HepG2 (cell line): Measurements from ENCODE around the gene PCYOX1L. TPM values are rescaled to one million over a fixed set of nuclear protein-coding genes. Genes with fewer than 3 reads are reported as not detected.
A peak's percentile ranks its signal among the peaks of the same experiment; 100 is the strongest.

Experiments
- ARNTL ChIP-seq: sonication (generic); formaldehyde crosslinking; IDR thresholded peaks from 2 replicates; pipeline ENCODE4 v1.4.0; 2020; ENCODE audit warnings: mild to moderate bottlenecking, missing genetic modification reagents
- BORCS8-MEF2B ChIP-seq: sonication (generic); formaldehyde crosslinking; IDR thresholded peaks from 2 replicates; pipeline ENCODE4 v1.8.0; 2022; ENCODE audit warnings: mild to moderate bottlenecking, missing genetic modification reagents
- CAMTA2 ChIP-seq: sonication (generic); formaldehyde crosslinking; IDR thresholded peaks from 2 replicates; pipeline ENCODE4 v1.4.0; 2020; ENCODE audit warnings: mild to moderate bottlenecking, missing genetic modification reagents, borderline replicate concordance
- ERF ChIP-seq: IDR thresholded peaks from 2 replicates; pipeline ENCODE4 v1.6.1; 2018; ENCODE audit warnings: missing biosample characterization, missing genetic modification reagents
- FOXA3 ChIP-seq: IDR thresholded peaks from 2 replicates; pipeline ENCODE4 v1.6.1; 2016; ENCODE audit warnings: missing genetic modification reagents, missing compliant biosample characterization
- FOXM1 ChIP-seq: sonication (generic); formaldehyde crosslinking; IDR thresholded peaks from 2 replicates; pipeline ENCODE4 v1.5.0; 2020; ENCODE audit warnings: missing genetic modification reagents
- GABPB1 ChIP-seq: IDR thresholded peaks from 2 replicates; pipeline ENCODE4 v1.6.1; 2016; ENCODE audit warnings: mild to moderate bottlenecking, missing genetic modification reagents, moderate library complexity, missing compliant biosample characterization
- HDAC1 ChIP-seq: sonication (generic); formaldehyde crosslinking; IDR thresholded peaks from 2 replicates; pipeline ENCODE4 v1.5.1; 2020; ENCODE audit warnings: mild to moderate bottlenecking, missing genetic modification reagents
- HNF4G ChIP-seq, 2 experiments: sonication (generic) in 1 of 2; formaldehyde crosslinking in 1 of 2; IDR thresholded peaks; 2 replicates each; pipeline versions ENCODE4 v1.4.0 to v1.6.1; 2011 to 2020; ENCODE audit warnings: borderline replicate concordance in 2 of 2, low read depth in 2 of 2, mild to moderate bottlenecking in 2 of 2, low read length in 1 of 2, missing genetic modification reagents in 1 of 2, moderate library complexity in 1 of 2
- HNRNPUL1 ChIP-seq: fragments of 200-400 bp; formaldehyde crosslinking; IDR thresholded peaks from 2 replicates; pipeline ENCODE4 v1.6.1; 2017; ENCODE audit warnings: low read depth, mild to moderate bottlenecking, low read length, moderate library complexity
- MAFF ChIP-seq: IDR thresholded peaks from 2 replicates; pipeline ENCODE4 v1.6.1; 2011; ENCODE audit warnings: low read depth, low read length, improper control_type of control experiment
- MED8 ChIP-seq: sonication (generic); formaldehyde crosslinking; IDR thresholded peaks from 2 replicates; pipeline ENCODE4 v1.8.1; 2023; ENCODE audit warnings: mild to moderate bottlenecking, missing genetic modification reagents; ENCODE audit not compliant: insufficient replicate concordance
- NFKB2 ChIP-seq: sonication (generic); formaldehyde crosslinking; IDR thresholded peaks from 2 replicates; pipeline ENCODE4 v1.4.0; 2020; ENCODE audit warnings: missing genetic modification reagents, borderline replicate concordance
- NFYC ChIP-seq: IDR thresholded peaks from 2 replicates; pipeline ENCODE4 v1.6.1; 2016; ENCODE audit warnings: missing genetic modification reagents, missing compliant biosample characterization
- NR2F1 ChIP-seq, 2 experiments: fragments of 450-650 bp in 1 of 2; formaldehyde crosslinking in 1 of 2; IDR thresholded peaks; 2 replicates each; pipeline versions ENCODE4 v1.5.0 to v1.6.1; 2016 to 2020; ENCODE audit warnings: mild to moderate bottlenecking in 1 of 2, missing compliant biosample characterization in 1 of 2, missing genetic modification reagents in 1 of 2, moderate library complexity in 1 of 2
- NR3C1 ChIP-seq: sonication (generic); formaldehyde crosslinking; IDR thresholded peaks from 2 replicates; pipeline ENCODE4 v1.4.0; 2020; ENCODE audit warnings: missing genetic modification reagents
- ONECUT2 ChIP-seq: sonication (generic); formaldehyde crosslinking; IDR thresholded peaks from 2 replicates; pipeline ENCODE4 v1.4.0; 2020; ENCODE audit warnings: missing genetic modification reagents
- PHF5A ChIP-seq: IDR thresholded peaks from one replicate; pipeline ENCODE4 v1.6.1; 2018; ENCODE audit warnings: low read depth, missing genetic modification reagents; ENCODE audit not compliant: unreplicated experiment
- SMC3 ChIP-seq: IDR thresholded peaks from 2 replicates; pipeline ENCODE4 v1.6.1; 2011; ENCODE audit warnings: low read length, improper control_type of control experiment
- SNAPC2 ChIP-seq: sonication (generic); formaldehyde crosslinking; IDR thresholded peaks from 2 replicates; pipeline ENCODE4 v1.8.1; 2022; ENCODE audit warnings: mild to moderate bottlenecking, missing genetic modification reagents
- TCF7L2 ChIP-seq: IDR thresholded peaks from 2 replicates; pipeline ENCODE4 v1.6.1; 2011; ENCODE audit warnings: mild to moderate bottlenecking, low read depth, low read length, moderate library complexity
- ZBTB7B ChIP-seq: sonication (generic); formaldehyde crosslinking; IDR thresholded peaks from 2 replicates; pipeline ENCODE4 v1.4.0; 2020; ENCODE audit warnings: missing genetic modification reagents
- ZKSCAN8 ChIP-seq: IDR thresholded peaks from 2 replicates; pipeline ENCODE4 v1.6.1; 2016; ENCODE audit warnings: borderline replicate concordance, missing genetic modification reagents, missing compliant biosample characterization
- ZNF224 ChIP-seq: sonication (generic); formaldehyde crosslinking; IDR thresholded peaks from 2 replicates; pipeline ENCODE4 v1.5.0; 2020; ENCODE audit warnings: mild to moderate bottlenecking, missing genetic modification reagents
- ZNF451 ChIP-seq: sonication (generic); formaldehyde crosslinking; IDR thresholded peaks from 2 replicates; pipeline ENCODE4 v1.5.0; 2020; ENCODE audit warnings: mild to moderate bottlenecking, missing genetic modification reagents
- ZSCAN21 ChIP-seq: sonication (generic); formaldehyde crosslinking; IDR thresholded peaks from 2 replicates; pipeline ENCODE4 v1.8.0; 2022; ENCODE audit warnings: mild to moderate bottlenecking, missing genetic modification reagents, moderate library complexity, borderline replicate concordance
- polyA plus RNA-seq, 8 experiments: library from polyadenylated mRNA; depleted of rRNA in 3 of 8; stranded (reverse) in 7 of 8; unstranded in 1 of 8; fragments of >200 nt; fragmentation: Illumina TruSeq in 4 of 8; extraction: Trizol in 4 of 8; gene quantifications; 2 replicates each; pipeline versions ENCODE4 v1.2.1 to v1.2.3, GENCODE V29; 2011 to 2016; ENCODE audit warnings: low read depth in 4 of 8, missing spikeins in 1 of 8, mixed read lengths in 1 of 8; ENCODE audit not compliant: insufficient read depth in 1 of 8
- total RNA-seq, 5 experiments: library from RNA; depleted of rRNA; stranded (reverse); fragments of >200 nt; fragmentation: Illumina TruSeq; extraction: Trizol; gene quantifications; 2 replicates each; pipeline ENCODE4 v1.2.3, GENCODE V29; 2016; ENCODE audit warnings: low read depth in 1 of 5
- TF ChIP-seq, protein P1 (sequence below): IDR thresholded peaks from 2 replicates; pipeline ENCODE4 v1.6.1; 2016; ENCODE audit warnings: missing compliant biosample characterization, missing genetic modification reagents, borderline replicate concordance
- TF ChIP-seq, protein P2 (sequence below): sonication (generic); formaldehyde crosslinking; IDR thresholded peaks from 2 replicates; pipeline ENCODE4 v1.5.0; 2020; ENCODE audit warnings: mild to moderate bottlenecking, missing genetic modification reagents, moderate library complexity

Gene PCYOX1L
- total and polyA plus RNA-seq, 2 of the 13 experiments (the other 11 are each of a cell fraction or from before 2014, with no cell fraction given): 1.00 to 3.7 TPM

DNA sequence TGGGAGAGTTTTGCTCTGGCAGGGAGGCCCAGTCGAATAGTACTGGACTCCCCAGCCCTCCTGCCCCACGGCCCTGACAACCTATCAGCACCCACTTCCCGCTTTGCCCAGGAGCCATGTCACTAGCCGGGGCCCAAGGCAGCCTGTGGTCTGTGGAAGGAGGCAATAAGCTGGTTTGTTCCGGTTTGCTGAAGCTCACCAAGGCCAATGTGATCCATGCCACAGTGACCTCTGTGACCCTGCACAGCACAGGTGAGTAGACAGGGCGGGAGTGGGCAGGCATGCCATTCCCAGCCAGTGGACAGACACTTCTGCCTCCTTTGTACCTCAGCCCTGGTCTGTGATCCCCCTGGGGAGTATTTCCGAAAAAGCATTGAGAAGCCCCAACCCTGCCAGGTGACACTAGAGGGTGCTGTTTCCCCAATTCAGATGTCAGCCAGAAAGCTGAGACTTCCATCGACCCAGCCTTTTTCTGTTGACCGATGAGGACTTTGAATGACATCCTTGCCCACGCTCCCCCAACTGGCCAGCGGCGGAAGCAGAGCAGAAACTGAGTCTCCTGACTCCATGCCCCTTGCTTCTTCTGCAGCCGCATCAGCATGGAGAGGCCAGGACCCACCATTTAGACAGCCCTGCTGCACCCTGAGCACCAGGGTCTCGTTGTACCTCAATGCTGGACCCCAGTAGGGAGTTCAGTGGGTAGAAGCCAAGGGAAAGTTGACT lies 9.6 kb downstream of the PCYOX1L start (continued):
- peak; percentile 54; the same call in 1 of the 2 replicates for TF ChIP-seq ZBTB7B (CRISPR knock-in tag)
- TF ChIP-seq ZKSCAN8 (CRISPR knock-in tag): peak; percentile 15; the same call in 1 of the 2 replicates
- peak; percentile 58; the same call in 1 of the 2 replicates for TF ChIP-seq SNAPC2
- no peak for TF ChIP-seq HNRNPUL1
- peak; percentile 70 for TF ChIP-seq FOXA3 (CRISPR knock-in tag)
- TF ChIP-seq MED8: no peak
- no peak for TF ChIP-seq TCF7L2
- TF ChIP-seq NR2F1 (CRISPR knock-in tag; IDR thresholded peaks at IDR 0.05): peak; percentile 65 to 75
- peak; percentile 50 for TF ChIP-seq PHF5A (CRISPR knock-in tag)
- no peak for TF ChIP-seq FOXM1 (CRISPR knock-in tag)
- TF ChIP-seq ZNF451 (CRISPR knock-in tag): 0 out of 2 replicates have a peak, but pooled peaks have one; percentile 67
- TF ChIP-seq ERF (CRISPR knock-in tag): 0 out of 2 replicates have a peak, but pooled peaks have one; percentile 54
- peak; percentile 36; the same call in 1 of the 2 replicates for TF ChIP-seq GABPB1 (CRISPR knock-in tag)
- TF ChIP-seq ONECUT2 (CRISPR knock-in tag): peak; percentile 81
- TF ChIP-seq, protein P1, sequence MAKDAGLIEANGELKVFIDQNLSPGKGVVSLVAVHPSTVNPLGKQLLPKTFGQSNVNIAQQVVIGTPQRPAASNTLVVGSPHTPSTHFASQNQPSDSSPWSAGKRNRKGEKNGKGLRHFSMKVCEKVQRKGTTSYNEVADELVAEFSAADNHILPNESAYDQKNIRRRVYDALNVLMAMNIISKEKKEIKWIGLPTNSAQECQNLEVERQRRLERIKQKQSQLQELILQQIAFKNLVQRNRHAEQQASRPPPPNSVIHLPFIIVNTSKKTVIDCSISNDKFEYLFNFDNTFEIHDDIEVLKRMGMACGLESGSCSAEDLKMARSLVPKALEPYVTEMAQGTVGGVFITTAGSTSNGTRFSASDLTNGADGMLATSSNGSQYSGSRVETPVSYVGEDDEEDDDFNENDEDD (CRISPR knock-in tag): no peak
- no peak for TF ChIP-seq NFKB2 (CRISPR knock-in tag)
- TF ChIP-seq HNF4G (IDR thresholded peaks at IDR 0.05; ENCODE audit: borderline replicate concordance, low read depth, low read length): no peak
- no peak for TF ChIP-seq HNF4G (CRISPR knock-in tag; IDR thresholded peaks at IDR 0.05; ENCODE audit: borderline replicate concordance, low read depth)
- TF ChIP-seq MAFF: peak; percentile 14; the same call in 1 of the 2 replicates
- TF ChIP-seq NR3C1 (CRISPR knock-in tag): no peak
- no peak for TF ChIP-seq ARNTL (CRISPR knock-in tag)
- TF ChIP-seq BORCS8-MEF2B (CRISPR knock-in tag): peak; percentile 35; the same call in 1 of the 2 replicates
- no peak for TF ChIP-seq ZNF224 (CRISPR knock-in tag)
- TF ChIP-seq, protein P2, sequence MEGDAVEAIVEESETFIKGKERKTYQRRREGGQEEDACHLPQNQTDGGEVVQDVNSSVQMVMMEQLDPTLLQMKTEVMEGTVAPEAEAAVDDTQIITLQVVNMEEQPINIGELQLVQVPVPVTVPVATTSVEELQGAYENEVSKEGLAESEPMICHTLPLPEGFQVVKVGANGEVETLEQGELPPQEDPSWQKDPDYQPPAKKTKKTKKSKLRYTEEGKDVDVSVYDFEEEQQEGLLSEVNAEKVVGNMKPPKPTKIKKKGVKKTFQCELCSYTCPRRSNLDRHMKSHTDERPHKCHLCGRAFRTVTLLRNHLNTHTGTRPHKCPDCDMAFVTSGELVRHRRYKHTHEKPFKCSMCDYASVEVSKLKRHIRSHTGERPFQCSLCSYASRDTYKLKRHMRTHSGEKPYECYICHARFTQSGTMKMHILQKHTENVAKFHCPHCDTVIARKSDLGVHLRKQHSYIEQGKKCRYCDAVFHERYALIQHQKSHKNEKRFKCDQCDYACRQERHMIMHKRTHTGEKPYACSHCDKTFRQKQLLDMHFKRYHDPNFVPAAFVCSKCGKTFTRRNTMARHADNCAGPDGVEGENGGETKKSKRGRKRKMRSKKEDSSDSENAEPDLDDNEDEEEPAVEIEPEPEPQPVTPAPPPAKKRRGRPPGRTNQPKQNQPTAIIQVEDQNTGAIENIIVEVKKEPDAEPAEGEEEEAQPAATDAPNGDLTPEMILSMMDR (CRISPR knock-in tag): peak; percentile 94
- TF ChIP-seq ZSCAN21 (CRISPR knock-in tag): peak; percentile 21; the same call in 1 of the 2 replicates
- TF ChIP-seq CAMTA2 (CRISPR knock-in tag): no peak
- TF ChIP-seq HDAC1 (CRISPR knock-in tag): peak; percentile 53; the same call in 1 of the 2 replicates
- TF ChIP-seq NFYC (CRISPR knock-in tag): 0 out of 2 replicates have a peak, but pooled peaks have one; percentile 24
- peak; percentile 92 for TF ChIP-seq SMC3
